ENCODE measurements around the gene LMBRD2.

GRCh38 chr5:36138900-36139683 is 12.6 kb downstream of the LMBRD2 start:
- TF ChIP-seq CTCF (IDR thresholded peaks at IDR 0.05) = no peak
- TF ChIP-seq POLR2A (IDR thresholded peaks at IDR 0.05) = no peak
- no peak for TF ChIP-seq POLR2AphosphoS5 (IDR thresholded peaks at IDR 0.05)

Data from suprapubic skin (tissue), 4 donors.